Endodermal cell (in vitro differentiated cells): Measurements from ENCODE around the gene EIF2S3B. TPM values are rescaled to one million over a fixed set of nuclear protein-coding genes. Genes with fewer than 3 reads are reported as not detected.

Experiments used
- DNase-seq: peaks from one replicate; pipeline ENCODE4 v3.0.0-alpha.2; 2017
- H3K27ac ChIP-seq: 2 replicates; pipeline ENCODE4 v1.5.1; 2013; ENCODE audit warnings: mild to moderate bottlenecking, low read depth, low read length, moderate library complexity
- H3K27me3 ChIP-seq: 2 replicates; pipeline ENCODE4 v1.6.1; 2013; ENCODE audit warnings: mild to moderate bottlenecking, low read length, moderate library complexity; ENCODE audit not compliant: insufficient read depth, control insufficient read depth, poor library complexity, severe bottlenecking
- H3K36me3 ChIP-seq: 2 replicates; pipeline ENCODE4 v1.7.0; 2013; ENCODE audit warnings: mild to moderate bottlenecking, low read length, moderate library complexity; ENCODE audit not compliant: control insufficient read depth, insufficient read depth
- H3K4me1 ChIP-seq: one replicate; pipeline ENCODE4 v1.7.0; 2013; ENCODE audit warnings: low read length; ENCODE audit not compliant: control insufficient read depth, insufficient read depth
- H3K4me3 ChIP-seq: 2 replicates; pipeline ENCODE4 v1.5.1; 2013; ENCODE audit warnings: mild to moderate bottlenecking, low read length, moderate library complexity
- H3K9ac ChIP-seq: 2 replicates; pipeline ENCODE4 v1.6.1; 2013; ENCODE audit warnings: mild to moderate bottlenecking, low read length, moderate library complexity; ENCODE audit not compliant: poor library complexity, severe bottlenecking; ENCODE audit errors: extremely low read depth
- H3K9me3 ChIP-seq: 2 replicates; pipeline ENCODE4 v1.6.1; 2013; ENCODE audit warnings: mild to moderate bottlenecking, low read length, moderate library complexity; ENCODE audit not compliant: control insufficient read depth
- H3K27ac Mint-ChIP-seq: 2 replicates; pipeline ENCODE4 v1.8.0; 2020; ENCODE audit warnings: mixed read lengths
- H3K27me3 Mint-ChIP-seq: 2 replicates; pipeline ENCODE4 v1.8.0; 2021; ENCODE audit warnings: mild to moderate bottlenecking, mixed read lengths; ENCODE audit not compliant: insufficient read depth
- H3K36me3 Mint-ChIP-seq: 2 replicates; pipeline ENCODE4 v1.8.0; 2020; ENCODE audit warnings: low read depth, mixed read lengths
- H3K4me1 Mint-ChIP-seq: 2 replicates; pipeline ENCODE4 v1.8.0; 2020; ENCODE audit warnings: mixed read lengths
- H3K4me3 Mint-ChIP-seq: 2 replicates; pipeline ENCODE4 v1.8.0; 2020; ENCODE audit warnings: mild to moderate bottlenecking, moderate library complexity, mixed read lengths
- H3K9me3 Mint-ChIP-seq: 2 replicates; pipeline ENCODE4 v1.8.0; 2020; ENCODE audit warnings: mild to moderate bottlenecking, mixed read lengths
- CTCF ChIP-seq: fragments of 200-600 bp; sonication (generic); conservative IDR thresholded peaks from 2 replicates; pipeline ENCODE4 v1.5.0; 2021; ENCODE audit warnings: antibody characterized with exemption, mild to moderate bottlenecking
- WGBS, 2 experiments: methylation state at CpG; one replicate each; pipeline versions ENCODE4 v1.1.5 to v1.1.7; 2013; ENCODE audit warnings: missing lambda C conversion rate in 2 of 2, mixed read lengths in 1 of 2; ENCODE audit not compliant: insufficient coverage in 1 of 2, insufficient read length in 1 of 2; 5-methylcytosine and 5-hydroxymethylcytosine counted together
- total RNA-seq, 2 donors: library from RNA; stranded (reverse); fragmentation: NEBNext Ultra II Directional in 1 of 2; extraction: Animal tissue kit (Norgen Biotek cat#: 25700) in 1 of 2; gene quantifications; 2 replicates in 1 of 2; 3 replicates in 1 of 2; pipeline ENCODE4 v1.2.1, GENCODE V29; 2021

The EIF2S3B gene
- total RNA-seq, 2 donors from 2014 or later: 2.1 to 5.9 TPM

- 93 to 100% methylated on average over 2 to 3 of the region's 3 CpGs for WGBS, 2 experiments
- H3K4me1 Mint-ChIP-seq: no peaks in the 10 kb centered on the region
Measured at GRCh38 chr12:10529603-10530002, 23.9 kb downstream of the EIF2S3B start.

GRCh38 chr12:10537721-10538120, 32.0 kb downstream of the EIF2S3B start:
- H3K9me3 ChIP-seq: peaks cover 16% of the 10 kb centered on the region
- Mint-ChIP-seq H3K9me3 (peaks cover 7% of the 10 kb centered on the region), H3K4me1 (peaks cover 4% of the 10 kb centered on the region), H3K27me3 (no peaks in the 10 kb centered on the region), H3K36me3 (no peaks in the 10 kb centered on the region), H3K4me3 (no peak overlapping the region), H3K27ac (no peak overlapping the region)
- H3K4me1 ChIP-seq: no peaks in the 10 kb centered on the region
- no peak for TF ChIP-seq CTCF
- H3K36me3 ChIP-seq: no peaks in the 10 kb centered on the region
- no peak overlapping the region for H3K9ac ChIP-seq
- H3K27me3 ChIP-seq: no peaks in the 10 kb centered on the region
- H3K4me3 ChIP-seq: no peak overlapping the region
- no peak overlapping the region for H3K27ac ChIP-seq
- no peak for DNase-seq
- WGBS, 2 experiments: 91 to 100% methylated on average over 3 of the region's 3 CpGs

More at GRCh38 chr12:10529603-10530002, 23.9 kb downstream of the EIF2S3B start:
- Histone ChIP-seq H3K27me3 (no peaks in the 10 kb centered on the region), H3K9ac (no peak overlapping the region), H3K4me1 (no peaks in the 10 kb centered on the region), H3K27ac (no peak overlapping the region), H3K36me3 (no peaks in the 10 kb centered on the region), H3K9me3 (no peaks in the 10 kb centered on the region), H3K4me3 (no peak overlapping the region)
- no peak for TF ChIP-seq CTCF
- no peak for DNase-seq
- H3K27ac Mint-ChIP-seq: no peak overlapping the region
- H3K4me3 Mint-ChIP-seq: no peak overlapping the region
- H3K9me3 Mint-ChIP-seq: no peaks in the 10 kb centered on the region
- no peaks in the 10 kb centered on the region for H3K27me3 Mint-ChIP-seq
- H3K36me3 Mint-ChIP-seq: no peaks in the 10 kb centered on the region

GRCh38 chr12:10540776-10541205, 35.1 kb downstream of the EIF2S3B start:
- no peaks in the 10 kb centered on the region for H3K36me3 Mint-ChIP-seq
- no peak overlapping the region for H3K27ac ChIP-seq
- no CpG with 5 or more reads among the region's 2 CpGs for WGBS, 2 experiments

More at GRCh38 chr12:10540776-10541205, 35.1 kb downstream of the EIF2S3B start:
- no peak for DNase-seq
- no peak overlapping the region for H3K27ac Mint-ChIP-seq
- TF ChIP-seq CTCF: no peak
- no peak overlapping the region for H3K4me3 Mint-ChIP-seq
- peaks cover 7% of the 10 kb centered on the region for H3K9me3 Mint-ChIP-seq
- Histone ChIP-seq H3K9me3 (peaks cover 16% of the 10 kb centered on the region), H3K9ac (no peak overlapping the region), H3K4me1 (no peaks in the 10 kb centered on the region), H3K4me3 (no peak overlapping the region), H3K27me3 (no peaks in the 10 kb centered on the region), H3K36me3 (no peaks in the 10 kb centered on the region)
- peaks cover 4% of the 10 kb centered on the region for H3K4me1 Mint-ChIP-seq
- H3K27me3 Mint-ChIP-seq: no peaks in the 10 kb centered on the region
